H1 (cell line): Measurements from ENCODE around the gene BAX. TPM values are rescaled to one million over a fixed set of nuclear protein-coding genes. Genes with fewer than 3 reads are reported as not detected.

Experiments
- CREB1 ChIP-seq: IDR thresholded peaks from 2 replicates; pipeline ENCODE4 v1.6.1; 2012; ENCODE audit warnings: inconsistent platforms
- EP300 ChIP-seq, 2 experiments: IDR thresholded peaks; 1 replicate in 1 of 2; 2 replicates in 1 of 2; pipeline ENCODE4 v1.6.1; 2011 to 2012; ENCODE audit warnings: low read depth in 2 of 2, low read length in 2 of 2, mild to moderate bottlenecking in 2 of 2, borderline replicate concordance in 1 of 2, inconsistent platforms in 1 of 2, moderate library complexity in 1 of 2
- RAD21 ChIP-seq, 2 experiments: IDR thresholded peaks in 1 of 2; conservative IDR thresholded peaks in 1 of 2; 2 replicates each; pipeline ENCODE4 v1.6.1; 2011; ENCODE audit warnings: low read depth in 2 of 2, low read length in 2 of 2, improper control_type of control experiment in 1 of 2, inconsistent platforms in 1 of 2, mild to moderate bottlenecking in 1 of 2, moderate library complexity in 1 of 2
- RFX5 ChIP-seq: IDR thresholded peaks from 2 replicates; pipeline ENCODE4 v1.6.1; 2011; ENCODE audit warnings: low read depth, low read length, improper control_type of control experiment, borderline replicate concordance
- SAP30 ChIP-seq: fragments of 300-600 bp; sonication (generic); IDR thresholded peaks from 2 replicates; pipeline ENCODE4 v1.7.1; 2012; ENCODE audit warnings: low read length, moderate library complexity, mild to moderate bottlenecking, inconsistent platforms; ENCODE audit not compliant: insufficient read depth, insufficient replicate concordance
- polyA plus RNA-seq, 7 experiments: library from polyadenylated mRNA; depleted of rRNA in 3 of 7; stranded (reverse) in 5 of 7; unstranded in 2 of 7; fragments of >200 nt in 5 of 7; fragments of 200-250 nt in 2 of 7; gene quantifications; 1 replicate in 5 of 7; 2 replicates in 1 of 7; 4 replicates in 1 of 7; pipeline versions ENCODE4 v1.2.1 to v1.2.3, GENCODE V29; 2011 to 2013; ENCODE audit warnings: missing spikeins in 2 of 7, mixed read lengths in 2 of 7
- total RNA-seq: library from RNA; stranded (reverse); fragmentation: NEBNext Ultra II Directional; extraction: Animal tissue kit (Norgen Biotek cat#: 25700); gene quantifications from 2 replicates; pipeline ENCODE4 v1.2.1, GENCODE V29; 2021
- TF ChIP-seq, protein P1 (sequence below): fragments of 300-600 bp; sonication (generic); IDR thresholded peaks from 2 replicates; pipeline ENCODE4 v1.7.1; 2012; ENCODE audit warnings: low read length, moderate library complexity, mild to moderate bottlenecking, inconsistent platforms; ENCODE audit not compliant: insufficient replicate concordance

Gene BAX
- total and polyA plus RNA-seq, 2 of the 8 experiments (the other 6 are each of a cell fraction or from before 2014, with no cell fraction given) = 257 to 346 TPM

DNA sequence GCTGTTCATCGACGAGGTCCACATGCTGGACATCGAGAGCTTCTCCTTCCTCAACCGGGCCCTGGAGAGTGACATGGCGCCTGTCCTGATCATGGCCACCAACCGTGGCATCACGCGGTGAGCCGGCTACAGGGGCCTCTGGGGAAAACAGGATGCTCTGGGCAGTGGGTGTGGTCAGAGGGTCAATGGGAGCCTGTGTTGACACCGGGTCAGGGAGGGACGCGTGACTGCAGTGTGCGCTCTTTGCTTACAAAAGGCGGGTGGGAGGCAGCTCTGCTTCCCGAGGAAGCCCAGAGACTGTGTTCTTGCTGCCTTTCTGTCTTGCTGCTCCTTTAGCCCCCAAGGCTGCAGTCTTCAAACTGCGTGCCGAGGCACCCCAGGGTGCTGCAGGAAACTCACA, 56.5 kb downstream of the BAX start (continued):
- TF ChIP-seq, protein P1, sequence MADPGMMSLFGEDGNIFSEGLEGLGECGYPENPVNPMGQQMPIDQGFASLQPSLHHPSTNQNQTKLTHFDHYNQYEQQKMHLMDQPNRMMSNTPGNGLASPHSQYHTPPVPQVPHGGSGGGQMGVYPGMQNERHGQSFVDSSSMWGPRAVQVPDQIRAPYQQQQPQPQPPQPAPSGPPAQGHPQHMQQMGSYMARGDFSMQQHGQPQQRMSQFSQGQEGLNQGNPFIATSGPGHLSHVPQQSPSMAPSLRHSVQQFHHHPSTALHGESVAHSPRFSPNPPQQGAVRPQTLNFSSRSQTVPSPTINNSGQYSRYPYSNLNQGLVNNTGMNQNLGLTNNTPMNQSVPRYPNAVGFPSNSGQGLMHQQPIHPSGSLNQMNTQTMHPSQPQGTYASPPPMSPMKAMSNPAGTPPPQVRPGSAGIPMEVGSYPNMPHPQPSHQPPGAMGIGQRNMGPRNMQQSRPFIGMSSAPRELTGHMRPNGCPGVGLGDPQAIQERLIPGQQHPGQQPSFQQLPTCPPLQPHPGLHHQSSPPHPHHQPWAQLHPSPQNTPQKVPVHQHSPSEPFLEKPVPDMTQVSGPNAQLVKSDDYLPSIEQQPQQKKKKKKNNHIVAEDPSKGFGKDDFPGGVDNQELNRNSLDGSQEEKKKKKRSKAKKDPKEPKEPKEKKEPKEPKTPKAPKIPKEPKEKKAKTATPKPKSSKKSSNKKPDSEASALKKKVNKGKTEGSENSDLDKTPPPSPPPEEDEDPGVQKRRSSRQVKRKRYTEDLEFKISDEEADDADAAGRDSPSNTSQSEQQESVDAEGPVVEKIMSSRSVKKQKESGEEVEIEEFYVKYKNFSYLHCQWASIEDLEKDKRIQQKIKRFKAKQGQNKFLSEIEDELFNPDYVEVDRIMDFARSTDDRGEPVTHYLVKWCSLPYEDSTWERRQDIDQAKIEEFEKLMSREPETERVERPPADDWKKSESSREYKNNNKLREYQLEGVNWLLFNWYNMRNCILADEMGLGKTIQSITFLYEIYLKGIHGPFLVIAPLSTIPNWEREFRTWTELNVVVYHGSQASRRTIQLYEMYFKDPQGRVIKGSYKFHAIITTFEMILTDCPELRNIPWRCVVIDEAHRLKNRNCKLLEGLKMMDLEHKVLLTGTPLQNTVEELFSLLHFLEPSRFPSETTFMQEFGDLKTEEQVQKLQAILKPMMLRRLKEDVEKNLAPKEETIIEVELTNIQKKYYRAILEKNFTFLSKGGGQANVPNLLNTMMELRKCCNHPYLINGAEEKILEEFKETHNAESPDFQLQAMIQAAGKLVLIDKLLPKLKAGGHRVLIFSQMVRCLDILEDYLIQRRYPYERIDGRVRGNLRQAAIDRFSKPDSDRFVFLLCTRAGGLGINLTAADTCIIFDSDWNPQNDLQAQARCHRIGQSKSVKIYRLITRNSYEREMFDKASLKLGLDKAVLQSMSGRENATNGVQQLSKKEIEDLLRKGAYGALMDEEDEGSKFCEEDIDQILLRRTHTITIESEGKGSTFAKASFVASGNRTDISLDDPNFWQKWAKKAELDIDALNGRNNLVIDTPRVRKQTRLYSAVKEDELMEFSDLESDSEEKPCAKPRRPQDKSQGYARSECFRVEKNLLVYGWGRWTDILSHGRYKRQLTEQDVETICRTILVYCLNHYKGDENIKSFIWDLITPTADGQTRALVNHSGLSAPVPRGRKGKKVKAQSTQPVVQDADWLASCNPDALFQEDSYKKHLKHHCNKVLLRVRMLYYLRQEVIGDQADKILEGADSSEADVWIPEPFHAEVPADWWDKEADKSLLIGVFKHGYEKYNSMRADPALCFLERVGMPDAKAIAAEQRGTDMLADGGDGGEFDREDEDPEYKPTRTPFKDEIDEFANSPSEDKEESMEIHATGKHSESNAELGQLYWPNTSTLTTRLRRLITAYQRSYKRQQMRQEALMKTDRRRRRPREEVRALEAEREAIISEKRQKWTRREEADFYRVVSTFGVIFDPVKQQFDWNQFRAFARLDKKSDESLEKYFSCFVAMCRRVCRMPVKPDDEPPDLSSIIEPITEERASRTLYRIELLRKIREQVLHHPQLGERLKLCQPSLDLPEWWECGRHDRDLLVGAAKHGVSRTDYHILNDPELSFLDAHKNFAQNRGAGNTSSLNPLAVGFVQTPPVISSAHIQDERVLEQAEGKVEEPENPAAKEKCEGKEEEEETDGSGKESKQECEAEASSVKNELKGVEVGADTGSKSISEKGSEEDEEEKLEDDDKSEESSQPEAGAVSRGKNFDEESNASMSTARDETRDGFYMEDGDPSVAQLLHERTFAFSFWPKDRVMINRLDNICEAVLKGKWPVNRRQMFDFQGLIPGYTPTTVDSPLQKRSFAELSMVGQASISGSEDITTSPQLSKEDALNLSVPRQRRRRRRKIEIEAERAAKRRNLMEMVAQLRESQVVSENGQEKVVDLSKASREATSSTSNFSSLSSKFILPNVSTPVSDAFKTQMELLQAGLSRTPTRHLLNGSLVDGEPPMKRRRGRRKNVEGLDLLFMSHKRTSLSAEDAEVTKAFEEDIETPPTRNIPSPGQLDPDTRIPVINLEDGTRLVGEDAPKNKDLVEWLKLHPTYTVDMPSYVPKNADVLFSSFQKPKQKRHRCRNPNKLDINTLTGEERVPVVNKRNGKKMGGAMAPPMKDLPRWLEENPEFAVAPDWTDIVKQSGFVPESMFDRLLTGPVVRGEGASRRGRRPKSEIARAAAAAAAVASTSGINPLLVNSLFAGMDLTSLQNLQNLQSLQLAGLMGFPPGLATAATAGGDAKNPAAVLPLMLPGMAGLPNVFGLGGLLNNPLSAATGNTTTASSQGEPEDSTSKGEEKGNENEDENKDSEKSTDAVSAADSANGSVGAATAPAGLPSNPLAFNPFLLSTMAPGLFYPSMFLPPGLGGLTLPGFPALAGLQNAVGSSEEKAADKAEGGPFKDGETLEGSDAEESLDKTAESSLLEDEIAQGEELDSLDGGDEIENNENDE = no peak
- TF ChIP-seq RAD21 (IDR thresholded peaks at IDR 0.05 in 1 of 2, conservative IDR thresholded peaks at IDR 0.05 in 1 of 2; ENCODE audit: low read depth in 2 of 2, low read length in 2 of 2) (no peak), EP300 (IDR thresholded peaks at IDR 0.05; ENCODE audit: borderline replicate concordance in 1 of 2, low read depth in 2 of 2, low read length in 2 of 2) (no peak), CREB1 (no peak), RFX5 (no peak), SAP30 (no peak)
